ENCODE measurements around the gene CARD11.

The CARD11 gene

GRCh38 chr7:3043544-3044371 is at the start of gene CARD11:
Gene CARD11, minus strand, starts transcription at chr7:3043867. Its CDS starts 85,361 bp downstream, at chr7:2958506.
- no peak for DNase-seq

GRCh38 chr7:3092468-3092867 is 48.8 kb upstream of the CARD11 start:
- no peak for DNase-seq

DNA sequence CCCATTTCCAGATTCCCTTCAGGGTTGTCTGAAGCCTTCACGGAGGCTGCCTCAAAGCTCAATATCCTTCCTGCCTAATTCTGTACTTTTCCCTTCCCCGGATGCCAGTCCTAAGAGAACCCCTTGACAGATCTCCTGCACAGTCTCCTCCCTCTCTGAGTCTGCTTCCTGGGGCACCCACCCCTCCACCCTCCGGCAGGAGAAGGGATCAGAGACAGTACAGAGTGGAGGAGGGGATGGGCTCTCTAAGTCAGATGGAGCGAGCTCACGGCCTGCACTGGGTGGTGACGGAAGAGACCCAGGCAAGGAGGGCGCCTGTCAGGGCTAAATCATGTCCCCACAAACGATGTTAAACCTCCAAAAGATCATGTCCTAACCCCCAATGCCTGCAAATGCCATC is 48.0 kb upstream of the CARD11 start:
- DNase-seq = no peak

DNA sequence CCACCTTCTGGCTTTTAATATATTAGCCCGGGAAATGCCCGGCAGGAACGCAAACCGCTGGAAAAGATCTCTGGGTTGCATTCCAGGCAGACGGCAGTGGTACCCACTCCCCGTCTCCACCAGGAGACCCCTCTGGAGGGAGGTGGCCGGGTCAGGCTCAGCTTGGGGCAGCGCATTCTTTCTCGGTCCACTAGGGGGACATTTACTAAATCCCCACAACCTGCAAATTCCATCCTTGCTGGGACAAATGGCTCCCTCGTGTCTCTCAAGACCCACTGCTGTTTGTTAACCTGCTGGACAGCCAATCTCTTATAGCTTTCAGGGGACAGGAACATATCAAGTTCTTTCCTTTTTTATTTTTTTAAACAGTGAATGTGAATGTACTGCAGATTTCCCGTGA is 45.8 kb upstream of the CARD11 start:
- DNase-seq = no peak

DNA sequence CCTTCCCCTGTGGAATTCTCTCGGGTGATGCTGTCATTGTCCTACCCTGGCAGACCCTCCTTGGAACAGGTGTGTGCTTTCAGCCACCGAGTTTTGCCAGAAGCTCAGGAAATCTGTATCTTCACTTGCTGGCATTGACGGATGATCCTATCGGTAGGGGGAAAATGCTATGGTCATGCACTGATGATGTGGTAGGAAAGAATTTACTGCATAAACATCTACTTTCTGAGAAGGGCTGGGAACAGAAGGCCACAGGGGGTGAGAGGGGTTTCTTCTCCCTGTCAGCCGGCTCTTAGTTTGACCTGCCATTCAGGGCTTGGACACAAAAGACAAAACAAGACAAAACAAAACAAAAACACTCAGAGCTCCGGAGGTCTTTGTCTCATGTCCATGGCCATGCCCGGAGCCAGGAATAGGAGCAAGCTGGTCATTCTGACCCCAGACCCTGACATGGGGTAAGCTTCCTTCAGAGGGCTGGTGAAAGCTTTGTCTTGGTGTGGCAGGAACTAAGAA is 43.6 kb upstream of the CARD11 start:
- no peak for DNase-seq

DNA sequence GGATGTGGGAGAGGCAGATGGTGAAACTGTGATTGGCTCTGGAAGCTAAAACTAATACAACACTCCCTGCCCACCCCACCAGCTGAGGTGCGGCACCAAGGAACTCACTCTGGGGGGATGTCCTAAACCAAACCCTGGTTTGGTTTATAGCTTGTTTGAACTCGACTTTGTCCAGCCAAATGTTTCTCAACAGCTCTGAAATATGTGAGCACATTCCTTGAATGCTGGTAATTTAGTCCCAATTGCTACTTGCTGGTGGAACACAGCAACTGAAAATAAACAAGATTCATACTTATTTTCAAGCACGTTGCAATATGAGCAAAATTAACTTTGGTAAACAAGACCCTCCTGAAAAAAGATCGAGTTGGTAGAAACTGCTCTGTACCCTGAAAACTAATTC is 39.7 kb upstream of the CARD11 start:
- DNase-seq = no peak

GRCh38 chr7:3082831-3083230 is 39.2 kb upstream of the CARD11 start:
- no peak for DNase-seq

DNA sequence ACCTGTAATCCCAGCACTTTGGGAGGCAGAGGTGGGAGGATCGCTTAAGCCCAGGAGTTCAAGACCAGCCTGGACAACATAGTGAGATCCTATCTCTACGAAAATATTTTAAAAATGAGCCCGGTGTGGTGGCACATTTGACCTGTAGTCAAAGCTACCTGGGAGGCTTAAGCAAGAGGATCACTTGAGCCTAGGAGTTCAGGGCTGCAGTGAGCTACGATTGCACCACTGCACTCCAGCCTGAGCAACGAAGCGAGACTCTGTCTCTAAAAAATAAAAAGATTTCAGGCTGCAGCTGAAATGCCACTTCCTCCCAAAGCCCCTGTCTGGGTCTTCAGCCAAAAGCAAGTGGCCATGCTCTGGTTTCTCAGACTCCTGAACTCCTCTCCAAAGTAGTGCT is 38.7 kb upstream of the CARD11 start:
- DNase-seq = no peak

GRCh38 chr7:3080106-3080505 is 36.4 kb upstream of the CARD11 start:
- DNase-seq = no peak

DNA sequence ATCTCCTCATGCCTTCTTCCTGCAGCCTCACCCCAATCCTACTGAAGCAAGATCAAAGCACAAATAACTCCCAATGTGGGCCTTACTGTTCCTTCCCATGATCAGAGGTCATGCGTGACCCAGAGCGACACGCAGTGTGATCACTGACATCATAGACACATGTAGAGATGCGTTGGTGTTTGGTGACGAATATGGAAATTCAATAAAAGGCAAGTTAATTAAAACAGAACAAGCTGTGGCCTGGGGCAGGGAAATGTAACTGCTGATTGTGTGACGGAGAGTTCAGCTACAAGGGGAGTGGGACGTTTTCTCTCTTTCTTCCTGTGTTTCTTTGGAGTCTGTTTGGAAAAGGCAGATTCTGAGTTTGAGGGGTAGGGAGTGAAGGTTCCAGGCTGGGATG is 34.8 kb upstream of the CARD11 start:
- no peak for DNase-seq

DNA sequence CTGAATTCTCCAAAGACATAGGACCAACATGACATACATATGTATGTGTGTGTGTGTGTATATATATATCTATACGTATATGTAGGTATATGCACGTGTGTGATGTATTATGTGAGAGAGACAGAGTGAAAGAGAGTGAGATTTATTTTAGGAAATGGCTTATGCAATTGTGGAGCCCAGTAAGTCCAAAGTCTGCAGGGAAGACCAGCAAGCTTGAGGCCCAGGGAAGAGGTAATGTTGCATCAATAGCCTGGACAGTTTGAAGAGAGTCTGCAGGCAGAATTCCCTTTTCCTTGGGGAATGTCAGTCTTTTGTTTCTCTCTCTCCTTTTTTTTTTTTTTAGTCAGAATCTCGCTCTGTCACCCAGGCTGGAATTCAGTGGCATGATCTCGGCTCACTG is 33.0 kb upstream of the CARD11 start:
- no peak for DNase-seq

DNA sequence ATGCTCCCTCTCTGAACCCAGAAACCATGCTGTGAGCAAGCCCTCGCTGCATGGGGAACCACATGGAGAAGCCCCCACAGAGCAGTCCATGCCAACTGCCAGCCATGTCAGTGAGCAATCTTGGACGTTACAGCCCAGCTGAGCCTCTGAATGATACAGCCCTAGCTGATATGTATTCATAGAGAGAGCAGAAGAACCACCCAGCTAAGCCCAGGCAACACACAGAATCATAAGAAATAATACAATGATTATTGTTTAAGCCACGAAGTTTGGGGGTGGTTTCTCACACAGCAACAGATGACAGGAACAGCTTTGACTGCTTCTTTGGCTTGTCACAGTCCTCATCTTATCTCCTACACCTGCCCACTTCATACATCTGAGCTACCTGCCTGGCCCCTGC is 32.5 kb upstream of the CARD11 start:
- DNase-seq = no peak

DNA sequence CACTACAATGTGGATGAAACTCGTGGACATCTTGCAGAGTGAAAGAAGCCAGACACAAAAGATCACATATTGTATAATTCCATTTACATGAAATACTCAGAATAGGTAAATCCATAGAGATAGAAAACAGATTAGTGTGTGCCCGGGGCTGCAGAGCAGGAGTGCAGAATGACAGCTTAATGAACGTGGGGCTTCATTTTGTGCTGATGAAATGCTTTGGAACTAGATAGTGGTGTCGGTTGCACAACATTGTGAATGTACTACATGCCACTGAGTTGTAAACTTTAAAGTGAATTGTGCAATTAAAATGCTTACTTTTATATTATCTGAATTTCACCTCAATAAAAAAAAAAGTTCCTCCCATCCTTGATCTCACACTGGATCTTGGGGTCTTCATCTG is 31.8 kb upstream of the CARD11 start:
- no peak for DNase-seq

DNA sequence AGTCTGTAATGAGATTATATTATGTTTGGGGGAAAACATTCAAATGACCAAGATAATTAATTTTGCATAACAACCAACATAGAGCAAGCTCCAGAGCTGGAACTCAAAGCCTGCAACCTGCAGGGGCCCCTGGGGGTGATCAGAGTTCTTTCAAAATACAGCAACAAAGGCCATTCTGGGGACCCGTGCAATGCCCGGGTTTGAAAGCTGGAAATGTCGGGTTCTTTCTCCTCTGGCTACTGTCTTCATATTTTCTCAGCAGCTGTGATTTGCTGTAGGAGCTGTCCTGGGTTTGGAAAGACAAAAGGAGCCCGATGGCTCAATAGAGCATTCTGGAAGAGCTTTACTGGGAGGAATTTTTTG is 30.8 kb upstream of the CARD11 start:
- DNase-seq = no peak

- no peak for DNase-seq
Measured at GRCh38 chr7:3073763-3074458, 30.2 kb upstream of the CARD11 start.

GRCh38 chr7:3070908-3071307 is 27.2 kb upstream of the CARD11 start:
- no peak for DNase-seq

DNA sequence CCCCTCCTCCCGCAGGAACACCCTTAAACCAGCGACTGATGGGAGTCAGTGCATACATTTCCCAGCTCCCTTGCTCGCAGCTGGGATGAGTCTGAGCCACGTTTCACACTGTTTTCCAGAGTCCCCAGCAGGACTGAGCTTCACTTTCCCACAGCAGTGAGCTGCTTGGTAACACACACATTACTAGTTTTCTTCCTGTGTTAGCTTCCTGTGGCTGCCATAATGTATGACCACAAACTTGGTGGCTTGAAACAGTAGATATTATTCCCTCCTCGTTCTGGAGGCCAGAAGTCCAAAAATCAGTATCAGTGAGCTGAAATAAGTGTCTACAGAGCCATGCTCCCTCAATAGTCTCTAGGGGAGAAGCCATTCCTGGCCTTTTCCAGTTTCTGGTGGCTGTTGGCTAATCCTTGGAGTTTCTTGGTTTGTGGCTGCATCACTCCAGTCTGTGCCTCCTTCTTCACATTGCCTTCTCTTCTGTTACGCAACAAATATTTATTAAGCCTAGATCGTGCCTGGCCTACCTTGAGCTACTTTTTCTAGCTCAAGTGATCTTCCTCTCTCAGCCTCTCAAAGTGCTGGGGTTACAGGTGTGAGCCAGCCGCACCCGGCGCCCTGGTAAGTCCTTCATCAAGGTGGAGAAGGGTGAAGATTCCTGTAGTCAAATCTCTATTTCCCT is 26.2 kb upstream of the CARD11 start:
- DNase-seq = no peak

DNA sequence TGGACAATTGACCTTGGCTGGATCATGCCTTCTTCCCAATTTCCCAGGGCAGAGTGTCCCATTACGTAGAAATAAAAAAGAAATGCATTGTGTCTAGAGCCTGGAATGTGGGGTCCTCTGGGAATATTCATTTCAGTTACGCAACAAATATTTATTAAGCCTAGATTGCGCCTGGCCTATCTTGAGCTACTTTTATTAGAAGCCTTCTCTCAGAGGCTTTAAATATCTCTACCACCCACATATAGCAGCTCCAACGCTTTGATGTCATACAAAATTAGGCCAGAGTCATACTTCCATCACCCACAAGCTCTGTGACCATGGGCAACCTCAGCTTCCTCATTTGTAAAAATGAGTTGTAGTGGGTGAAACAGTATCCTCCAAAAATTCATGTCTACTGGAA is 24.9 kb upstream of the CARD11 start:
- DNase-seq = no peak

GRCh38 chr7:3067606-3068380 is 24.1 kb upstream of the CARD11 start:
- no peak for DNase-seq

DNA sequence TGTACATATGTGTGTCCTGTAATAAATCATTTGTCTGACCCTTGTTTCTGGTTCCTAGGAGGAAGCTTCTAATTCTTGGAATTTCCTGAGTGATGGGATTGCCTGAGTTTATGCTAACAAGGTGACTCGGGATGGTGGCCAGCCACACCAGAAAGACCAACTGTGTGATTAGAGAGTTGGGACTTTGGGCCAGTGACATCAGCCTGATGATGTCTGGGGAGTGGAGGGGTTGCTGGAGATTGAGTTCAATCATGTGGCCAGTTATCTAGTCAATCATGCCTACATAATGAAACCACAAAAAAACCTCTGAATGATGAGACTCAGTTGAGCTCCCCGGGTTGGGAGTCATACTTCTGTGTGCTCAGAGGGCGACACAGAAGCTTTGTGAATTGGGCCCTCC is 23.5 kb upstream of the CARD11 start:
- DNase-seq = no peak

DNA sequence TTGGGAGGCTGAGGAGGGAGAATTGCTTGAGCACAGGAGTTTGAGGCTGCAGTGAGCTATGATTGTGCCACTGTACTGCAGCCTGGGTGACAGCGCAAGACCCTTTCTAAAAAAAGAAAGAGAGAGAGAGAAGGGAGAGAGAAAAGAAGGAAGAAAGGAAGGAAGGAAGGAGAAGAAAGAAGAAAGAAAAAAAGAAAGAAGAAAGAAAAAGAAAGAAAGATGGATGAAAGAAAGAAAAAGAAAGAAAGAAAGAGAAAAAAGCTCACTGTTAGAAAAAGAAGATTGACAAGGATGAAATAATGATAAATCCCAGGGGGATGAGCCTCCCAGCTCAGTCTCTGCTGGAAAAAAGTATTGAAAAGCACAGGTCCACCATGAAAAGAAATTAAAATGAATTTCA is 22.8 kb upstream of the CARD11 start:
- no peak for DNase-seq

DNA sequence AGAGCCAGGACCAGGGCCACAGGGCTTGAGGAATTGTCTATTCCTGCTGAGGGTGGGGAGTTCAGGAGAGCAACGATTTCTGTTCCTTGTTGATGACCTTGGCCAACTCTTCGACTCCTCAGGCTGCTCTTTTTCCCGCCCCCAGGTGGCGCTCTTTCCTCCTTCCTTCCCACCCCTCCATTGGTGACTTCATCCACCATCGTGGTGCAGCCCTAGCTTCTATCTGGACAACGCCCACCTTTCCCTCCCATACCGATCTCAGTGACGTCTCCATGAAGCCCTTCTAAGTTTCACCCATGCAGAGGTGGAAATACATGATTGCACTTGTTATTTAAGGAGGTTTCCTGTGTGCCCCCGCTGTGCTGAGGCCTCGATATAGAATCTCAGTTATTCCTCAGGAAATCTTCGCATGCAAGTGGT is 22.1 kb upstream of the CARD11 start:
- peak in 1 of 2 experiments; percentile 3 for DNase-seq

DNA sequence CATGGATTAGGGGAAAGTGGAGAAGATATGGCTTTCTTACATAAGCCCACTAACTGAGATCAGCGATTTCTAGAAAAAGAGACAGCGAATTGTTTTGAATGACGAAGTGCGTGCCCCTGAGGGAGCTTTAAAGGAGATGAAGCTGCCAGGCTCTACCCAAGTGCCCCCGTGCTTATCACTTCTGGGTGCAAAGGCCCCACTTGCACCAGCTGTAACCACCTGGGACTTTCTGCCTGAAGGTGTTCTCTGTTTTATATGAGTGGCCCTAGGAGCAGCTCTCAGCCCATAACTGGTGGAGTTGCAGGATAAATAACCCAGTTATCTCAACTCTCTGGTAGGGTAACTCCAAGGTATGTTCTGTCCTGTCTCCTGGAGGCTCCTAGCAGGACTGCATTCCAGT is 20.4 kb upstream of the CARD11 start:
- DNase-seq = no peak

Measured in AML-193 (cell line).